Lower lobe of right lung (tissue), 2 donors: Measurements from ENCODE around the gene ASIC3. TPM values are rescaled to one million over a fixed set of nuclear protein-coding genes. Genes with fewer than 3 reads are reported as not detected.

Experiments used
- ATAC-seq, 2 donors: fragments of 200-7000 bp; cut with Tn5 transposase; one replicate each; pipeline ENCODE4 v1.9.1; 2020 to 2022; ENCODE audit warnings: mild to moderate bottlenecking in 2 of 2, moderate library complexity in 2 of 2
- DNase-seq: peaks from one replicate; pipeline ENCODE4 v3.0.0-alpha.2; 2020
- H3K27ac ChIP-seq: fragments of 200-600 bp; one replicate; pipeline ENCODE4 v1.8.0; 2022
- H3K27me3 ChIP-seq: fragments of 200-600 bp; one replicate; pipeline ENCODE4 v1.8.0; 2022; ENCODE audit warnings: low read depth
- H3K36me3 ChIP-seq: fragments of 200-600 bp; one replicate; pipeline ENCODE4 v1.8.0; 2022; ENCODE audit warnings: mild to moderate bottlenecking
- H3K4me1 ChIP-seq: fragments of 200-600 bp; one replicate; pipeline ENCODE4 v1.8.0; 2022
- H3K4me3 ChIP-seq: fragments of 200-600 bp; one replicate; pipeline ENCODE4 v1.8.0; 2022; ENCODE audit warnings: mild to moderate bottlenecking
- H3K9me3 ChIP-seq: fragments of 200-600 bp; one replicate; pipeline ENCODE4 v1.8.0; 2022
- CTCF ChIP-seq: fragments of 200-600 bp; IDR thresholded peaks from one replicate; pipeline ENCODE4 v1.8.0; 2022; ENCODE audit warnings: antibody characterized with exemption, mild to moderate bottlenecking
- intact Hi-C: fragments of 100-400 bp; cut with DNase I; formaldehyde crosslinking; loops from one replicate; pipeline ENCODE4 v1.11.0; 2022
- total RNA-seq: library from RNA; stranded (reverse); fragmentation: NEBNext Ultra II Directional; extraction: Animal tissue kit (Norgen Biotek cat#: 25700); gene quantifications from one replicate; pipeline ENCODE4 v1.2.1, GENCODE V29; 2021
- donor health status: DM: no; HTN: yes; CAD: no; lungs with severe emphysema.

Gene ASIC3
- total RNA-seq, 1 donor from 2014 or later: 3.7 TPM

GRCh38 chr7:151088856-151089699 lies 40.7 kb downstream of the ASIC3 start:
- H3K4me3 ChIP-seq: peak overlapping the region; percentile 93
- TF ChIP-seq CTCF: no peak
- peaks cover 64% of the 10 kb centered on the region for H3K4me1 ChIP-seq
- H3K27ac ChIP-seq: peak overlapping the region; percentile 88
- peaks cover 6% of the 10 kb centered on the region for H3K36me3 ChIP-seq
- intact Hi-C loops: no loop called here
- no peaks in the 10 kb centered on the region for H3K9me3 ChIP-seq
- H3K27me3 ChIP-seq: no peaks in the 10 kb centered on the region
- ATAC-seq: peak; percentile 65 to 68
- DNase-seq: peak; percentile 87

GRCh38 chr7:151089893-151090730 lies 41.8 kb downstream of the ASIC3 start:
- no peaks in the 10 kb centered on the region for H3K9me3 ChIP-seq
- peaks cover 66% of the 10 kb centered on the region for H3K4me1 ChIP-seq
- intact Hi-C loops: no loop called here
- DNase-seq (no peak), ATAC-seq (no peak)
- H3K36me3 ChIP-seq: peaks cover 6% of the 10 kb centered on the region
- peak overlapping the region; percentile 88 for H3K27ac ChIP-seq
- TF ChIP-seq CTCF: no peak
- H3K27me3 ChIP-seq: no peaks in the 10 kb centered on the region
- peak overlapping the region; percentile 93 for H3K4me3 ChIP-seq

- ATAC-seq (no peak), DNase-seq (no peak)
- TF ChIP-seq CTCF: no peak
- Histone ChIP-seq H3K27ac (peak overlapping the region; percentile 13), H3K27me3 (no peaks in the 10 kb centered on the region), H3K9me3 (no peaks in the 10 kb centered on the region), H3K36me3 (peaks cover 6% of the 10 kb centered on the region), H3K4me1 (peaks cover 67% of the 10 kb centered on the region), H3K4me3 (no peak overlapping the region)
- intact Hi-C loops: no loop called here
Measured at GRCh38 chr7:151091003-151091402, 42.7 kb downstream of the ASIC3 start.

GRCh38 chr7:151091431-151091830 lies 43.1 kb downstream of the ASIC3 start:
- Histone ChIP-seq H3K27ac (peak overlapping the region; percentile 13), H3K4me1 (peaks cover 67% of the 10 kb centered on the region), H3K4me3 (no peak overlapping the region), H3K36me3 (peaks cover 6% of the 10 kb centered on the region), H3K9me3 (no peaks in the 10 kb centered on the region), H3K27me3 (no peaks in the 10 kb centered on the region)
- peak; percentile 53 for TF ChIP-seq CTCF
- ATAC-seq: peak in 1 of 2 donors; percentile 1
- intact Hi-C loops: no loop called here
- DNase-seq: no peak

- Histone ChIP-seq H3K27ac (peak overlapping the region; percentile 13), H3K27me3 (no peaks in the 10 kb centered on the region), H3K9me3 (no peaks in the 10 kb centered on the region), H3K4me1 (peaks cover 67% of the 10 kb centered on the region), H3K4me3 (no peak overlapping the region), H3K36me3 (peaks cover 10% of the 10 kb centered on the region)
- ATAC-seq (no peak), DNase-seq (no peak)
- intact Hi-C loops: no loop called here
- TF ChIP-seq CTCF: no peak
Measured at GRCh38 chr7:151091988-151092387, 43.7 kb downstream of the ASIC3 start.
